Smooth muscle cell (in vitro differentiated cells): Measurements from ENCODE around the gene TMEM44. TPM values are rescaled to one million over a fixed set of nuclear protein-coding genes. Genes with fewer than 3 reads are reported as not detected.

Source experiments
- DNase-seq: peaks from one replicate; lab custom pipeline; 2025; ENCODE audit not compliant: unreplicated experiment; lab: John Stamatoyannopoulos, UW
- H2AFZ ChIP-seq: fragments of 200-600 bp; sonication (generic); 2 replicates; pipeline ENCODE4 v1.6.0; 2016; ENCODE audit warnings: antibody characterized with exemption, low read depth, mild to moderate bottlenecking
- H3F3A ChIP-seq: fragments of 200-600 bp; sonication (generic); 2 replicates; pipeline ENCODE4 v1.6.0; 2017; ENCODE audit warnings: antibody characterized with exemption, low read depth
- H3K27ac ChIP-seq: fragments of 200-600 bp; sonication (generic); 2 replicates; pipeline ENCODE4 v1.5.1; 2016; ENCODE audit warnings: low read depth, mild to moderate bottlenecking
- H3K27me3 ChIP-seq: fragments of 200-600 bp; sonication (generic); 2 replicates; pipeline ENCODE4 v1.6.1; 2016; ENCODE audit warnings: low read depth, mild to moderate bottlenecking
- H3K36me3 ChIP-seq: fragments of 200-600 bp; sonication (generic); 2 replicates; pipeline ENCODE4 v1.5.1; 2016; ENCODE audit warnings: low read depth
- H3K4me1 ChIP-seq: fragments of 200-600 bp; sonication (generic); 2 replicates; pipeline ENCODE4 v1.5.1; 2016; ENCODE audit warnings: low read depth
- H3K4me2 ChIP-seq: fragments of 200-600 bp; sonication (generic); 2 replicates; pipeline ENCODE4 v1.6.0; 2016; ENCODE audit warnings: mild to moderate bottlenecking
- H3K4me3 ChIP-seq: fragments of 200-600 bp; sonication (generic); 2 replicates; pipeline ENCODE4 v1.5.1; 2016; ENCODE audit warnings: mild to moderate bottlenecking
- H3K79me2 ChIP-seq: fragments of 200-600 bp; sonication (generic); 2 replicates; pipeline ENCODE4 v1.6.0; 2016; ENCODE audit warnings: low read depth, mild to moderate bottlenecking
- H3K9ac ChIP-seq: fragments of 200-600 bp; sonication (generic); 2 replicates; pipeline ENCODE4 v1.6.0; 2016; ENCODE audit warnings: low read depth
- H3K9me3 ChIP-seq: fragments of 200-600 bp; sonication (generic); replicated peaks from 2 replicates; pipeline ENCODE4 v1.5.1; 2016; ENCODE audit warnings: low read depth
- H4K20me1 ChIP-seq: fragments of 200-600 bp; sonication (generic); 2 replicates; pipeline ENCODE4 v1.6.0; 2016; ENCODE audit warnings: low read depth
- CTCF ChIP-seq: fragments of 200-600 bp; sonication (generic); IDR thresholded peaks from 2 replicates; pipeline ENCODE4 v1.5.1; 2017; ENCODE audit warnings: borderline replicate concordance, mild to moderate bottlenecking, antibody characterized with exemption; ENCODE audit not compliant: insufficient read depth, poor library complexity, severe bottlenecking
- WGBS: methylation state at CpG from one replicate; pipeline ENCODE4 v1.1.7; 2016; ENCODE audit warnings: low lambda C conversion rate; 5-methylcytosine and 5-hydroxymethylcytosine counted together
- polyA plus RNA-seq: library from polyadenylated mRNA; unstranded; fragments of >200 nt; fragmentation: Nextera tagmentation; extraction: Ambion mirVana; gene quantifications from 2 replicates; pipeline ENCODE4 v1.2.1, GENCODE V29; 2016
- total RNA-seq: library from RNA; depleted of rRNA; stranded (reverse); fragments of >200 nt; gene quantifications from 2 replicates; pipeline ENCODE4 v1.2.3, GENCODE V29; 2014

TMEM44 gene
- total and polyA plus RNA-seq, 2 experiments from 2014 or later = 12.7 to 18.4 TPM

DNA sequence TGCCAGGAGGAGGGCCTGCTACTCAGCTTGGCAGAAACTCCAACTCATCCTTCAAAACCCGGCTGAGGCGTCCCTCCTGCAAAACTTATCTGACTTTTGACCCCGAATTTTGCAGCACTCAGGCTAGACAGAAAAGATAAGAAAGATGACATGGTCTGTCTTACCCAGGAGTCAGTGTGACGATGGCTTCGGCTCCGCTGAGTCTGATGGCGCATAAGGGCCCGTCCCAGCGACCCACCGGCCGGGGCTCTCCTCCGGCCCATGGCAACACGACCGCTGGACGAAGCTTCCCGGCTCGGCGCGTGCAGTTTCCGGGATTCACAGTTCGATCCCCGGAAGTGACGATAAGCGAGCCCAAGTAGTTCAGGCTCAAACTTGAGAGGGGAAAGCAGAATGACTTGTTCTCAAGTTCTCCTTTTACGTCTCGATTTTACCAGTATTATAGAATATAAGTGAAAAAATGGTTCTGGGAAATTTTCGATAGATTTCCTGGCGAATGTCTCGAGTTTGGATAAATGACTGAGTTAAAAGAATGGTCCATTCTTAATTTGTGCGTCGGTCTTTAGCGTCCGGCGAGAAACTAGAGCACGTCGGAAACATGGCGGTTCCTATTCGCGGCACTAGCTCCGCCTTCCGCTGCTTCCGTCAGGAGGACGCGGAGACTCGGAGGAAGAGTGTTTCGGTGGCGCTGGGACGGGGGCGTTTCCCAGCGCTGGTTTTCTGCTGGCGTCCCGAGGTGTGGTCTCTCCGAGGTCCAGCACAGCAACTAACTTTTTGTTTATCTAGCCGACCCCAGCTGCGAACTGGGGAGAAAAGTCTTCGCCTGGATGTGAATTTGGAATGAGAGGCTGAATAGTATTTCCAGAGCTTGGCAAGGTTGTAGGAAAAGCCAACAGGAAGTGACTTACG is 38.9 kb upstream of the TMEM44 start, which contains the start of gene LSG1:
Gene LSG1, minus strand, starts transcription at position 292 of the 909 bp plus-strand sequence. Its CDS starts 29 bp downstream, at position 263.
- no peak for TF ChIP-seq CTCF
- Histone ChIP-seq H3K9me3 (no peaks in the 10 kb centered on the region), H3K79me2 (peaks cover 33% of the 10 kb centered on the region), H3K27me3 (no peaks in the 10 kb centered on the region), H3K4me3 (peak within 1 kb of the TSS; percentile 88), H3K4me2 (peak within 1 kb of the TSS; percentile 95), H3K4me1 (peaks cover 17% of the 10 kb centered on the region), H3K36me3 (no peaks in the 10 kb centered on the region), H4K20me1 (peaks cover 7% of the 10 kb centered on the region), H3F3A (no peaks in the 10 kb centered on the region), H2AFZ (peak within 1 kb of the TSS; percentile 90), H3K9ac (peak within 1 kb of the TSS; percentile 98), H3K27ac (peak within 1 kb of the TSS; percentile 94)
- DNase-seq = peak; percentile 43
- under 1% methylated on average over 57 of the region's 57 CpGs for WGBS

- peak overlapping the region; percentile 90 for H2AFZ ChIP-seq
- DNase-seq = no peak
- peak overlapping the region; percentile 94 for H3K27ac ChIP-seq
- peak overlapping the region; percentile 95 for H3K4me2 ChIP-seq
- H3K4me1 ChIP-seq = peaks cover 17% of the 10 kb centered on the region
- peak; percentile 67 for TF ChIP-seq CTCF
- H3K27me3 ChIP-seq = no peaks in the 10 kb centered on the region
- no peaks in the 10 kb centered on the region for H3K36me3 ChIP-seq
- 0% methylated on average over 5 of the region's 5 CpGs for WGBS
- H3K9ac ChIP-seq = peak overlapping the region; percentile 98
- H3F3A ChIP-seq = no peaks in the 10 kb centered on the region
- H3K9me3 ChIP-seq = no peaks in the 10 kb centered on the region
- peaks cover 33% of the 10 kb centered on the region for H3K79me2 ChIP-seq
- H3K4me3 ChIP-seq = peak overlapping the region; percentile 88
- peaks cover 7% of the 10 kb centered on the region for H4K20me1 ChIP-seq
Observed at GRCh38 chr3:194671511-194671899, 38.3 kb upstream of the TMEM44 start.

DNA sequence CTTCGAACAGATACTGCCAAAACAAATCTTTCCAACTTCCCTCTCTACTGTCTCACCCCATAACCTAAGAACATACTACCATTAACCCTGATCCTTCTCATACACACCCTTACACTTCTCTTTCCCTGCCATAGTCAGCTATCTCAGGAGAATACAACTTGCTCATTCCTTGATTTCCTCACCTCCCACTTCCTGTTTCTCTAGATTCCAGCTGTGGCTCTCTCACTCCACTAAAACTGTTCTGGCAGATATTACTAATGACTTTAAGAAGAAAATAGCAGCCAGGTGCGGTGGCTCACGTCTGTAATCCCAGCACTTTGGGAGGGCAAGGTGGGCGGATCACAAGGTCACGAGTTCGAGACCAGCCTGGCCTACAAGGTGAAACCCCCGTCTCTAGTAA is 34.1 kb upstream of the TMEM44 start:
- WGBS = 87% methylated on average over 7 of the region's 7 CpGs
- H3K4me3 ChIP-seq = no peak overlapping the region
- peaks cover 7% of the 10 kb centered on the region for H4K20me1 ChIP-seq
- no peaks in the 10 kb centered on the region for H3F3A ChIP-seq
- H3K27ac ChIP-seq = no peak overlapping the region
- peaks cover 33% of the 10 kb centered on the region for H3K79me2 ChIP-seq
- H3K36me3 ChIP-seq = peaks cover 15% of the 10 kb centered on the region
- no peak overlapping the region for H3K4me2 ChIP-seq
- H3K9me3 ChIP-seq = no peaks in the 10 kb centered on the region
- no peak overlapping the region for H2AFZ ChIP-seq
- no peak for TF ChIP-seq CTCF
- no peak overlapping the region for H3K9ac ChIP-seq
- H3K4me1 ChIP-seq = peaks cover 13% of the 10 kb centered on the region
- no peaks in the 10 kb centered on the region for H3K27me3 ChIP-seq
- no peak for DNase-seq
